Calu3 (cell line): ENCODE data around the gene ZBTB47. TPM values are rescaled to one million over a fixed set of nuclear protein-coding genes. Genes with fewer than 3 reads are reported as not detected.

ENCODE experiments used
- BruUV-seq: library from RNA; stranded (reverse); fragments of 400-500 nt; replicated peaks from 2 replicates; lab custom pipeline; 2021; lab: Mats Ljungman, UMichigan
- CTCF ChIA-PET: fragments of 300-600 bp; sonication (Branson Sonifier 250); formaldehyde crosslinking; loops from one replicate; lab custom pipeline; 2022; ENCODE audit warnings: antibody characterized with exemption; lab: Charles Lee
- DNase-seq: peaks from one replicate; pipeline ENCODE4 v3.0.0; 2022
- H3K27ac Mint-ChIP-seq: one replicate; pipeline ENCODE4 v1.8.0; 2022; ENCODE audit warnings: mixed read lengths; ENCODE audit not compliant: unreplicated experiment
- H3K27me3 Mint-ChIP-seq: one replicate; pipeline ENCODE4 v1.8.0; 2022; ENCODE audit warnings: mixed read lengths; ENCODE audit not compliant: unreplicated experiment
- H3K36me3 Mint-ChIP-seq: one replicate; pipeline ENCODE4 v1.8.0; 2022; ENCODE audit warnings: mild to moderate bottlenecking, moderate library complexity, mixed read lengths; ENCODE audit not compliant: insufficient read depth, unreplicated experiment
- H3K4me1 Mint-ChIP-seq: one replicate; pipeline ENCODE4 v1.8.0; 2022; ENCODE audit warnings: mild to moderate bottlenecking, low read depth, mixed read lengths; ENCODE audit not compliant: unreplicated experiment
- H3K4me3 Mint-ChIP-seq: one replicate; pipeline ENCODE4 v1.8.0; 2022; ENCODE audit warnings: mild to moderate bottlenecking, low read depth, moderate library complexity, mixed read lengths; ENCODE audit not compliant: unreplicated experiment
- H3K9me3 Mint-ChIP-seq: one replicate; pipeline ENCODE4 v1.8.0; 2022; ENCODE audit warnings: low read depth, mixed read lengths; ENCODE audit not compliant: unreplicated experiment
- CTCF ChIP-seq: fragments of 200-600 bp; IDR thresholded peaks from one replicate; pipeline ENCODE4 v1.8.0; 2022; ENCODE audit warnings: antibody characterized with exemption; ENCODE audit not compliant: unreplicated experiment
- intact Hi-C: fragments of 100-400 bp; cut with micrococcal nuclease; formaldehyde crosslinking; loops from one replicate; pipeline ENCODE4 v1.10.0; 2022; ENCODE audit not compliant: unreplicated experiment
- total RNA-seq: library from RNA; stranded (reverse); gene quantifications from 2 replicates; pipeline ENCODE4 v1.2.3, GENCODE V29; 2022

The ZBTB47 gene
- total RNA-seq, 1 experiment from 2014 or later: 7.2 TPM

DNA sequence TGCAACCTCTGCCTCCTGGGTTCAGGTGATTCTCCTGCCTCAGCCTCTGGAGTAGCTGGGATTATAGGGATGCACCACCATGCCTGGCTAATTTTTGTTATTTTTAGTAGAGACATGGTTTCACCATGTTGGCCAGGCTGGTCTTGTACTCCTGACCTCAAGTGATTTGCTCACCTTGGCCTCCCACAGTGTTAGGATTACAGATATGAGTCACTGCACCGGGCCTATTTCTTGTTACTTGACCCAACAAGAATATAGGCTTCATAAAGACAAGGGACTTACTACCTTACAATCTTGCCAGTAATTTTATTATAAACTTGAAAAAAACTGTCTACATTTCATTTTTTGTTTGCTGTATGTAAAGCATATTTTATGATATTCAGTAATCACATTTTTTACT is 21.4 kb upstream of the ZBTB47 start:
- Mint-ChIP-seq H3K4me3 (no peak overlapping the region), H3K27me3 (no peaks in the 10 kb centered on the region), H3K36me3 (peaks cover 21% of the 10 kb centered on the region), H3K27ac (no peak overlapping the region), H3K4me1 (peaks cover 10% of the 10 kb centered on the region), H3K9me3 (no peaks in the 10 kb centered on the region)
- TF ChIP-seq CTCF: no peak
- CTCF ChIA-PET: no interaction called here
- intact Hi-C loops: no loop called here
- BruUV-seq: no TSS peak
- DNase-seq: no peak

DNA sequence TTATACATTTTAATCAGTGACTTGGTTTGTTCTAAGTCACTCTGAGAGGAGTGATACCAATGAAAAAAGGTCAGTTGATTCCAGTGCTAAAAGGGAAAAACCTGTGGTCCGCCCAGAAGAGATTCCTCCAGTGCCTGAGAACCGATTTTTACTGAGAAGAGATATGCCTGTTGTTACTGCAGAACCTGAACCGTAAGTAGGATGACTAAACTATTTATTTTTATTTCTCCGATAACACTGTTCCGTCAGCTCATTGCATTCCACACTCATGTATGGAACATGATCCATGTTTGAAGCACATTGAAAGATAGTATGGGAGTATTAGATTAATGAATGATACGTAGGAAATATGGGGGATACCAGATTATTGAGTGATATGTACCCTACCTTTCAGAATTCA is 20.0 kb upstream of the ZBTB47 start:
- peaks cover 10% of the 10 kb centered on the region for H3K4me1 Mint-ChIP-seq
- H3K27me3 Mint-ChIP-seq: no peaks in the 10 kb centered on the region
- no TSS peak for BruUV-seq
- DNase-seq: no peak
- no peak for TF ChIP-seq CTCF
- H3K27ac Mint-ChIP-seq: no peak overlapping the region
- CTCF ChIA-PET: no interaction called here
- no peak overlapping the region for H3K4me3 Mint-ChIP-seq
- no peaks in the 10 kb centered on the region for H3K9me3 Mint-ChIP-seq
- H3K36me3 Mint-ChIP-seq: peaks cover 21% of the 10 kb centered on the region
- intact Hi-C loops: no loop called here

GRCh38 chr3:42635111-42635510 is 18.4 kb upstream of the ZBTB47 start:
- H3K4me3 Mint-ChIP-seq: no peak overlapping the region
- H3K27me3 Mint-ChIP-seq: no peaks in the 10 kb centered on the region
- TF ChIP-seq CTCF: no peak
- no peak for DNase-seq
- no peak overlapping the region for H3K27ac Mint-ChIP-seq
- H3K9me3 Mint-ChIP-seq: no peaks in the 10 kb centered on the region
- intact Hi-C loops: no loop called here
- CTCF ChIA-PET: no interaction called here
- no TSS peak for BruUV-seq
- H3K4me1 Mint-ChIP-seq: peaks cover 10% of the 10 kb centered on the region
- peaks cover 16% of the 10 kb centered on the region for H3K36me3 Mint-ChIP-seq

DNA sequence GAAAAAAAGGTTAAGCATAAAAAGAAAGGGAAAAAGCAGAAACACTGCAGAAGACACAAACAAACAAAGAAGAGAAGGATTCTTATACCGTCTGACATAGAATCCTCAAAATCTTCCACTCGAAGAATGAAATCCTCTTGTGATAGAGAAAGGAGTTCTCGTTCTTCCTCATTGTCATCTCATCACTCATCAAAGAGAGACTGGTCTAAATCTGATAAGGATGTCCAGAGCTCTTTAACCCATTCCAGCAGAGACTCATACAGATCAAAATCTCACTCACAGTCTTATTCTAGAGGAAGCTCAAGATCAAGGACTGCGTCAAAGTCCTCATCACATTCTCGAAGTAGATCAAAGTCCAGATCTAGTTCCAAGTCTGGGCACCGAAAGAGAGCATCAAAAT is 16.5 kb upstream of the ZBTB47 start:
- BruUV-seq: no TSS peak
- peaks cover under 1% of the 10 kb centered on the region for H3K4me1 Mint-ChIP-seq
- CTCF ChIA-PET: no interaction called here

More for the DNA sequence above, 16.5 kb upstream of the ZBTB47 start:
- H3K36me3 Mint-ChIP-seq: peaks cover 18% of the 10 kb centered on the region
- no peak overlapping the region for H3K27ac Mint-ChIP-seq
- no peak for TF ChIP-seq CTCF
- intact Hi-C loops: no loop called here
- H3K27me3 Mint-ChIP-seq: no peaks in the 10 kb centered on the region
- H3K9me3 Mint-ChIP-seq: no peaks in the 10 kb centered on the region
- DNase-seq: no peak
- H3K4me3 Mint-ChIP-seq: no peak overlapping the region
